Measurements from ENCODE around the gene SSC5D. TPM values are rescaled to one million over a fixed set of nuclear protein-coding genes. Genes with fewer than 3 reads are reported as not detected.

SSC5D gene
- total RNA-seq, 1 donor from 2014 or later: 0.33 TPM

DNA sequence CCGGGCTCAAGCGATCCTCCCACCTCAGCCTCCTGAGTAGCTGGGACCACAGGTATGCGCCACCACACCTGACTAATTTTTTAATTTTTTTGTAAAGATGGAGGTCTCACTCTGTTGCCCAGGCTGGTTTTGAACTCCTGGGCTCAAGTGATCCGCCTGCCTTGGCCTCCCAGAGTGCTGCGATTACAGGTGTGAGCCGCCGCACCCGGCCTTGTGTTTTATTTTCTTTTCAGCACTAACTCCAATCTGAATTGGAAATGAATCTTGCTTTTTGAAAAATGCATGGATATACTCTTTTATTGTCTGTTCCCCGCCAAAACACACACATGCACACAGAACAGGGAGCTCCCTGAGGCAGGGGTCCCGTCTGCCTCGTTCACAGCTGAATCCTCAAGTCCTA is 25.5 kb upstream of the SSC5D start:
- Histone ChIP-seq H3K4me3 (ENCODE audit: low read depth, low read length) (no peak overlapping the region), H3K27me3 (ENCODE audit: control insufficient read depth, insufficient read depth, low read length) (peaks cover 8% of the 10 kb centered on the region), H3K36me3 (ENCODE audit: control insufficient read depth, insufficient read depth, low read length) (no peaks in the 10 kb centered on the region)
- DNase-seq (ENCODE audit: low read depth): no peak
- TF ChIP-seq, protein P1, sequence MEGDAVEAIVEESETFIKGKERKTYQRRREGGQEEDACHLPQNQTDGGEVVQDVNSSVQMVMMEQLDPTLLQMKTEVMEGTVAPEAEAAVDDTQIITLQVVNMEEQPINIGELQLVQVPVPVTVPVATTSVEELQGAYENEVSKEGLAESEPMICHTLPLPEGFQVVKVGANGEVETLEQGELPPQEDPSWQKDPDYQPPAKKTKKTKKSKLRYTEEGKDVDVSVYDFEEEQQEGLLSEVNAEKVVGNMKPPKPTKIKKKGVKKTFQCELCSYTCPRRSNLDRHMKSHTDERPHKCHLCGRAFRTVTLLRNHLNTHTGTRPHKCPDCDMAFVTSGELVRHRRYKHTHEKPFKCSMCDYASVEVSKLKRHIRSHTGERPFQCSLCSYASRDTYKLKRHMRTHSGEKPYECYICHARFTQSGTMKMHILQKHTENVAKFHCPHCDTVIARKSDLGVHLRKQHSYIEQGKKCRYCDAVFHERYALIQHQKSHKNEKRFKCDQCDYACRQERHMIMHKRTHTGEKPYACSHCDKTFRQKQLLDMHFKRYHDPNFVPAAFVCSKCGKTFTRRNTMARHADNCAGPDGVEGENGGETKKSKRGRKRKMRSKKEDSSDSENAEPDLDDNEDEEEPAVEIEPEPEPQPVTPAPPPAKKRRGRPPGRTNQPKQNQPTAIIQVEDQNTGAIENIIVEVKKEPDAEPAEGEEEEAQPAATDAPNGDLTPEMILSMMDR (IDR thresholded peaks at IDR 0.05; ENCODE audit: insufficient read depth, low read length, poor library complexity, severe bottlenecking): no peak

DNA sequence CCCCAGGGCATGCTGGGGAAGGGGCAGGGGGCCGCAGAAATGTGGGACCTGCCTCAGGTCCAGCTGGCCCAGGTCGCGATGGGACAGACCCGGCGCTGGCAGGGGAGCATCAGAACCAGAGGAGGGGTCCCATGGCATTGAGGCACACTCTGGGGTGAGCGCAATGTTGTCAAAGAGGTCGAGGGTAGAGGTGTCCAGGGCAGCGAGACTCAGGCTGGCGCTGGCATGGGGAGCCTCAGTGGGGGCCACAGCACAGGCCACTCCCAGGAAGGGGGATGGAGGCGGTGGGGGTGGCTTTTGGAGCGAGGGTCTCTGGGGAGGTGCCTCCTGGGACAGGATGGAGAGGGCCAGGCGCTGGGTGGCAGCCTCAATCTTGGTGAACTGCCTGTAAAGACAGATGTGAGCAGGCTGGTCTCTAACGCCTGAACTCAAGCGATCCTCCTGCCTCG is 24.6 kb upstream of the SSC5D start:
- Histone ChIP-seq H3K27me3 (ENCODE audit: control insufficient read depth, insufficient read depth, low read length) (peaks cover 8% of the 10 kb centered on the region), H3K36me3 (ENCODE audit: control insufficient read depth, insufficient read depth, low read length) (no peaks in the 10 kb centered on the region), H3K4me3 (ENCODE audit: low read depth, low read length) (no peak overlapping the region)
- TF ChIP-seq, protein P1 (IDR thresholded peaks at IDR 0.05; ENCODE audit: insufficient read depth, low read length, poor library complexity, severe bottlenecking): no peak
- DNase-seq (ENCODE audit: low read depth): no peak

DNA sequence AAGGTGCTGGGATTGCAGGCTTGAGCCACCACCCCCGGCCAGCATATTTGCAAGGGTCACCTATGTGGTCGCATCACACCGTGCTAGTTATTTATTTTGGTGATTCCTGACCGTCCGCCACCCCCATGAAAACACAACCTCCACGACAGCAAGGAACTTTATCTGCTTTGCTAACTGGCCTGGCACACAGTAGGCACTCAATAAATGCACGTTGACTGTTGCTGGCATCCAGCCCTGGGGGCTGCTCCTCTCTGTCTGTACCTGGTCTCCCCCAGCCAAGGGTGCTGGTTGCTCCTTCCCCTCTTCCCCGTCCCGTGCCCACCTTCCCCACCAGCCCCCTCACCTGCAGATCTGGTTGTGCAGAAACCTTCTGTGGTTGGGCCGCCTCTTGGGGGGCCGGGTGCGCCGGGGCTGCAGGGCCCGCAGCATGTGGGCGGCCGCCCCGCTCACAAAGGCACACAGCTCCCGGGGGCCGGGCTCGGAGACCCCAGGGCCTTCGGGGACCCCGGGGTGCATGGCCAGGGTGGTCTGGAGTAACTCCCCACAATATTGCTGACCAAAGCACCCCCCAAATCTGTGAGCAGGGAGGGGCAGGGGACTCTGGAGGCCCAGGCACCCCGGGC is 24.1 kb upstream of the SSC5D start:
- no peak overlapping the region for H3K4me3 ChIP-seq (ENCODE audit: low read depth, low read length)
- H3K36me3 ChIP-seq (ENCODE audit: control insufficient read depth, insufficient read depth, low read length): no peaks in the 10 kb centered on the region
- no peak for DNase-seq (ENCODE audit: low read depth)
- H3K27me3 ChIP-seq (ENCODE audit: control insufficient read depth, insufficient read depth, low read length): peaks cover 8% of the 10 kb centered on the region
- TF ChIP-seq, protein P1 (IDR thresholded peaks at IDR 0.05; ENCODE audit: insufficient read depth, low read length, poor library complexity, severe bottlenecking): no peak

DNA sequence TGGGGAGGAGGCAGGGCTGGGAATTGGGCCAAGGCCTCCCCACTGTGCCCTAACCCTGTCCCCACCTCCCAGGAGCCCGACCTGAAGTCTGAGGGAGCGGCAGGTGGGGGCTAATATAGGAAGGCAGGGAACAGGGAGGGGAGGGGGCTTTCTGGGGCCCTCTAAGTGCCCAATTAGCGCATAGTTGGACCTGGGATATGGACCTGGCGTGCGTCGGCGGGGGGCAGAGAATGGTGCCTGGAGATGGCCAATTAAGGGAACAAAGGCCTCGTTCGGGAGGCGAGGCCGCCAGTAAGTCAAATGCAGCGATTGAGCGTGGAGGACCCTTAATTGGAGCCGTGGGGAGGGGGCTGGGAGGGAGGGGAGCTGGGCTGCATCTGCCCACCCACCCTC is 23.6 kb upstream of the SSC5D start, which contains the start of gene C19orf85:
Gene C19orf85, minus strand, starts transcription at position 90 of the 393 bp plus-strand sequence. CDS start 197 bp downstream, outside the sequence.
- peaks cover 8% of the 10 kb centered on the region for H3K27me3 ChIP-seq (ENCODE audit: control insufficient read depth, insufficient read depth, low read length)
- no peaks in the 10 kb centered on the region for H3K36me3 ChIP-seq (ENCODE audit: control insufficient read depth, insufficient read depth, low read length)
- no peak for DNase-seq (ENCODE audit: low read depth)
- H3K4me3 ChIP-seq (ENCODE audit: low read depth, low read length): no peak within 1 kb of the TSS
- TF ChIP-seq, protein P1 (IDR thresholded peaks at IDR 0.05; ENCODE audit: insufficient read depth, low read length, poor library complexity, severe bottlenecking): no peak

DNA sequence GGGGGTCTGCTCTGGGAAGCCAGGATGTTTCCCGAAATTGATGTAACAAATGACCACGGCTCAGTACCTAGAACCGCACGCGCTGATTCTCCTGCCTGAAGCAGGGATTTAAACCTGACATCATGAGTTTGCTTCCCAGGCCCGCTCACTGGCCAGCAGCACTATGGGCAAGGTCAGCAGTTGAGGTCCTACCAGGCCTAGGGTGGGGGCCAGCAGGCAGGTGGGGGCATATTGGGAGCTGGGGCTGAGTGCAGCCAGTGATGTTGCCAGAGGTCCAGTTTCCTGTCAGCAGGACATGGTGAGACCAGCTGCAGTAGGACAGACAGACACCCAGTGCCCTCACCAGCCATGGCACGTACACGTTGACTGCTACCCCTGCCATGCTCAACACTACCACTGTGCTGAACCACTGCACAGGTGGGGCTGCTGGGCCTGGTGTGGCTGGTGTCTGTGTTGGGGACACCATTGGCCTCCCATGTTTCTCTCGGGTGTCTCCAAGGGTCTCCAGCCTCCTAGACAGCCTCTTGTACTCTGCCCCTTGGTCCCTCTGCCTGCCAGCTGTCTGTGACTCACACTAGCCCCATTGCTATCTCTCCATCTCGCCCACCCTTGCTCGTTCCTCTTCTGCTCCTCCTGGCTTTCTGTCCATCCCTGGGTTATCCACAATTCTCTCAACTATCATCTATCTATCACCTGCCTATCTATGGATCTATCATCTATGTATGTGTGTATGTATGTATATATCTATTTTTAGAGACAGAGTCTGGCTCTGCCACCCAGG is 22.6 kb upstream of the SSC5D start:
- H3K27me3 ChIP-seq (ENCODE audit: control insufficient read depth, insufficient read depth, low read length): peaks cover 8% of the 10 kb centered on the region
- H3K4me3 ChIP-seq (ENCODE audit: low read depth, low read length): no peak overlapping the region
- H3K36me3 ChIP-seq (ENCODE audit: control insufficient read depth, insufficient read depth, low read length): no peaks in the 10 kb centered on the region
- no peak for DNase-seq (ENCODE audit: low read depth)
- TF ChIP-seq, protein P1 (IDR thresholded peaks at IDR 0.05; ENCODE audit: insufficient read depth, low read length, poor library complexity, severe bottlenecking): no peak

Data from kidney epithelial cell (primary cell).